Fibroblast of lung (primary cell): ENCODE data around the gene MARCKSL1. TPM values are rescaled to one million over a fixed set of nuclear protein-coding genes. Genes with fewer than 3 reads are reported as not detected.

ENCODE experiments used
- DNase-seq, 2 donors: peaks; one replicate each; pipeline versions ENCODE4 v3.0.0 to v3.0.0-alpha.2; 2010; ENCODE audit warnings: low read depth in 2 of 2
- H2AFZ ChIP-seq: 2 replicates; pipeline ENCODE4 v1.5.1; 2012; ENCODE audit warnings: low read length, control low read depth, inconsistent platforms
- H3K27ac ChIP-seq: 2 replicates; pipeline ENCODE4 v1.5.1; 2011; ENCODE audit warnings: low read length, control low read depth; ENCODE audit not compliant: insufficient read depth
- H3K27me3 ChIP-seq: 2 replicates; pipeline ENCODE4 v1.5.1; 2011; ENCODE audit warnings: mild to moderate bottlenecking, low read length; ENCODE audit not compliant: control insufficient read depth, insufficient read depth
- H3K36me3 ChIP-seq: 2 replicates; pipeline ENCODE4 v1.5.1; 2011; ENCODE audit warnings: low read length; ENCODE audit not compliant: control insufficient read depth, insufficient read depth
- H3K4me1 ChIP-seq: 2 replicates; pipeline ENCODE4 v1.5.1; 2011; ENCODE audit warnings: low read length; ENCODE audit not compliant: control insufficient read depth, insufficient read depth; ENCODE audit errors: extremely low read depth
- H3K4me2 ChIP-seq: 2 replicates; pipeline ENCODE4 v1.5.1; 2011; ENCODE audit warnings: low read length, control low read depth; ENCODE audit not compliant: insufficient read depth; ENCODE audit errors: extremely low read depth
- H3K4me3 ChIP-seq, 4 experiments: fragments of 200-600 bp in 1 of 4; sonication (generic) in 1 of 4; replicated peaks in 1 of 4; 2 replicates each; pipeline ENCODE4 v1.5.1; 2011 to 2016; ENCODE audit warnings: low read length in 4 of 4, low read depth in 3 of 4, mild to moderate bottlenecking in 3 of 4, control low read depth in 2 of 4, inconsistent platforms in 1 of 4, mixed read lengths in 1 of 4; ENCODE audit not compliant: insufficient read depth in 1 of 4; ENCODE audit errors: control extremely low read depth in 1 of 4
- H3K79me2 ChIP-seq: 2 replicates; pipeline ENCODE4 v1.5.1; 2012; ENCODE audit warnings: mild to moderate bottlenecking, low read length, inconsistent platforms; ENCODE audit not compliant: control insufficient read depth, insufficient read depth
- H3K9ac ChIP-seq: 2 replicates; pipeline ENCODE4 v1.5.1; 2011; ENCODE audit warnings: mild to moderate bottlenecking, low read length, control low read depth; ENCODE audit not compliant: insufficient read depth
- H3K9me3 ChIP-seq: 2 replicates; pipeline ENCODE4 v1.5.1; 2012; ENCODE audit warnings: low read depth, low read length; ENCODE audit not compliant: control insufficient read depth, insufficient read depth
- H4K20me1 ChIP-seq: 2 replicates; pipeline ENCODE4 v1.5.1; 2011; ENCODE audit warnings: low read length; ENCODE audit not compliant: control insufficient read depth, insufficient read depth; ENCODE audit errors: extremely low read depth
- CTCF ChIP-seq, 2 donors: IDR thresholded peaks in 1 of 2; conservative IDR thresholded peaks in 1 of 2; 1 replicate in 1 of 2; 2 replicates in 1 of 2; pipeline ENCODE4 v1.5.1; 2011 to 2012; ENCODE audit warnings: low read length in 2 of 2, control low read depth in 1 of 2, inconsistent platforms in 1 of 2, low read depth in 1 of 2, mild to moderate bottlenecking in 1 of 2
- EZH2 ChIP-seq: IDR thresholded peaks from 2 replicates; pipeline ENCODE4 v1.5.1; 2012; ENCODE audit warnings: low read length, control low read depth, mild to moderate bottlenecking; ENCODE audit errors: missing control alignments
- polyA plus RNA-seq, 2 donors: library from polyadenylated mRNA; depleted of rRNA in 1 of 2; stranded (reverse) in 1 of 2; unstranded in 1 of 2; fragments of >200 nt; gene quantifications; 2 replicates each; pipeline ENCODE4 v1.2.1, GENCODE V29; 2011 to 2012; ENCODE audit warnings: missing spikeins in 1 of 2
- total RNA-seq: library from RNA; depleted of rRNA; stranded (reverse); fragments of >200 nt; gene quantifications from 2 replicates; pipeline ENCODE4 v1.2.1, GENCODE V29; 2014

Gene MARCKSL1
- total and polyA plus RNA-seq, 2 donors (not counting 1 experiment from before 2014, with no cell fraction given) = 11.7 to 79.1 TPM

- H3K4me2 ChIP-seq = no peak overlapping the region
- no peak overlapping the region for H3K4me3 ChIP-seq
- no peaks in the 10 kb centered on the region for H3K27me3 ChIP-seq
- peaks cover 5% of the 10 kb centered on the region for H3K36me3 ChIP-seq
- H3K4me1 ChIP-seq = no peaks in the 10 kb centered on the region
- no peaks in the 10 kb centered on the region for H3K9me3 ChIP-seq
- no peak overlapping the region for H3K9ac ChIP-seq
- no peak overlapping the region for H3K27ac ChIP-seq
- no peak for TF ChIP-seq EZH2
- no peak for TF ChIP-seq CTCF (conservative IDR thresholded peaks at IDR 0.05 in 1 of 2, IDR thresholded peaks at IDR 0.05 in 1 of 2; ENCODE audit: low read depth in 1 of 2, low read length in 2 of 2)
- no peak overlapping the region for H2AFZ ChIP-seq
- H3K79me2 ChIP-seq = peaks cover 10% of the 10 kb centered on the region
- no peak for DNase-seq
- H4K20me1 ChIP-seq = no peaks in the 10 kb centered on the region
Observed at GRCh38 chr1:32305310-32305709, 30.7 kb downstream of the MARCKSL1 start.

DNA sequence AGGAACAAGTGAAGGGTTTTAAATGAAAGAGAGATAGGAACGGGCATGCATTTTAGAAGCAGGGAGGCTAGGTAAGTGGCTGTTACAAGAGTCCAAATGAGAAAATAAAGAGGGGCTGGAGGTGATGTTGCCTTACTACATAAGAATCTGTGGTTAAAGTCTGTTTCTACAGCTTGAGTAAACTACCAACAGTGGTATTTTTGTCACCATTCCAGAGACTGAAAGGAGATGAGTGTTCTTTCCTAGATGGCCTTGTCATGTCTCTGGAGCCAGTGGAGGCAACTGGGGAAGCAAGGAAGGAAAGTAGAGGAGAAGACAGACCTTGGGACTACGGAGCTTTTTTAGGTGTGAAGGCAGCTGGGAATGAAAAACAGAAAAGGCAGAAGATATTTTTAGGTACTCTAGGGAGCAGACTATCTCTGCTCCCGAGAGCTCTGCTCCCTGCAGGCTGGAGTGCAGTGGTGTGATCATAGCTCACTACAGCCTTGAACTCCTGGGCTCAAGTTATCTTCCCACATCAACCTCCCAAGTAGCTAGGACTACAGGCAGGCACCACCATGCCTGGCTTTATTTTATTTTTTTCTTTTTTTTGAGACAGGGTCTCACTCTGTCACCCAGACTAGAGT lies 31.9 kb downstream of the MARCKSL1 start:
- no peak overlapping the region for H3K27ac ChIP-seq
- H2AFZ ChIP-seq = no peak overlapping the region
- H3K9me3 ChIP-seq = no peaks in the 10 kb centered on the region
- H3K9ac ChIP-seq = no peak overlapping the region
- DNase-seq = peak in 1 of 2 donors; percentile 58
- TF ChIP-seq CTCF (conservative IDR thresholded peaks at IDR 0.05 in 1 of 2, IDR thresholded peaks at IDR 0.05 in 1 of 2; ENCODE audit: low read depth in 1 of 2, low read length in 2 of 2) = no peak
- TF ChIP-seq EZH2 = no peak
- H3K4me3 ChIP-seq = no peak overlapping the region
- H3K79me2 ChIP-seq = peaks cover 17% of the 10 kb centered on the region
- H3K36me3 ChIP-seq = peaks cover 7% of the 10 kb centered on the region
- no peaks in the 10 kb centered on the region for H3K4me1 ChIP-seq
- no peaks in the 10 kb centered on the region for H3K27me3 ChIP-seq
- no peak overlapping the region for H3K4me2 ChIP-seq
- no peaks in the 10 kb centered on the region for H4K20me1 ChIP-seq

GRCh38 chr1:32303358-32303757 lies 32.7 kb downstream of the MARCKSL1 start:
- Histone ChIP-seq H3K9me3 (no peaks in the 10 kb centered on the region), H3K27me3 (no peaks in the 10 kb centered on the region), H3K79me2 (peaks cover 15% of the 10 kb centered on the region), H4K20me1 (no peaks in the 10 kb centered on the region), H3K4me1 (no peaks in the 10 kb centered on the region), H2AFZ (no peak overlapping the region), H3K27ac (no peak overlapping the region), H3K36me3 (peaks cover 7% of the 10 kb centered on the region), H3K9ac (no peak overlapping the region), H3K4me3 (no peak overlapping the region), H3K4me2 (no peak overlapping the region)
- no peak for DNase-seq
- no peak for TF ChIP-seq EZH2
- TF ChIP-seq CTCF (conservative IDR thresholded peaks at IDR 0.05 in 1 of 2, IDR thresholded peaks at IDR 0.05 in 1 of 2; ENCODE audit: low read depth in 1 of 2, low read length in 2 of 2) = no peak
